Nephron progenitor cell (in vitro differentiated cells): ENCODE results near the gene CLASP1.

ENCODE experiments used
- DNase-seq: peaks from one replicate; pipeline ENCODE4 v3.0.0; 2021
- H3K27ac Mint-ChIP-seq: 2 replicates; pipeline ENCODE4 v1.8.0; 2021; ENCODE audit warnings: mild to moderate bottlenecking, moderate library complexity, mixed read lengths
- H3K27me3 Mint-ChIP-seq: 2 replicates; pipeline ENCODE4 v1.8.0; 2021; ENCODE audit warnings: mild to moderate bottlenecking, low read depth, mixed read lengths; ENCODE audit not compliant: poor library complexity
- H3K36me3 Mint-ChIP-seq: 2 replicates; pipeline ENCODE4 v1.8.0; 2021; ENCODE audit warnings: low read depth, mixed read lengths
- H3K4me1 Mint-ChIP-seq: 2 replicates; pipeline ENCODE4 v1.8.0; 2021; ENCODE audit warnings: mixed read lengths
- H3K4me3 Mint-ChIP-seq: 2 replicates; pipeline ENCODE4 v1.8.0; 2021; ENCODE audit warnings: mild to moderate bottlenecking, moderate library complexity, mixed read lengths
- H3K9me3 Mint-ChIP-seq: 2 replicates; pipeline ENCODE4 v1.8.0; 2021; ENCODE audit warnings: mild to moderate bottlenecking, moderate library complexity, mixed read lengths
- TF ChIP-seq, protein P1 (sequence below): fragments of 200-600 bp; sonication (generic); IDR thresholded peaks from 2 replicates; pipeline ENCODE4 v1.5.0; 2021; ENCODE audit warnings: antibody characterized with exemption

Gene CLASP1

DNA sequence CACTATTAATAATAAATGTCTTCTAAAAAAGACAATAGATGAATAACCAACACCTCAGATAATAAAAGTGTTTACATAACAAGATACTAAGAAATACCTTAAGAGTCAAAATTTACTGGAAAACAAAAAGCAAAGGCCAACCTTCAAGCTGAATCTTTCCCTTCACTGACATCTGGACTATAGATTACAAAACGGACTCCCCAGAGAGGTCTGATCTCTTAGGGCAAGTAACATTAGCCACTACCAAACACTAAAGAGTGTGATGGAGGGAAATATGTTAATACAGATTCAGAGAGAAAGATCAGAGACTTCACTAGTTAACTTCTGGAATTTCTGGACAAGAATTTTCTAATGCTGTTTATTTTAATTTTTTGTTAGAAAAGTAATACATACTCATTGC lies 13.9 kb downstream of the CLASP1 start:
- H3K27ac Mint-ChIP-seq = peak overlapping the region; percentile 58
- peaks cover 18% of the 10 kb centered on the region for H3K4me1 Mint-ChIP-seq
- TF ChIP-seq, protein P1, sequence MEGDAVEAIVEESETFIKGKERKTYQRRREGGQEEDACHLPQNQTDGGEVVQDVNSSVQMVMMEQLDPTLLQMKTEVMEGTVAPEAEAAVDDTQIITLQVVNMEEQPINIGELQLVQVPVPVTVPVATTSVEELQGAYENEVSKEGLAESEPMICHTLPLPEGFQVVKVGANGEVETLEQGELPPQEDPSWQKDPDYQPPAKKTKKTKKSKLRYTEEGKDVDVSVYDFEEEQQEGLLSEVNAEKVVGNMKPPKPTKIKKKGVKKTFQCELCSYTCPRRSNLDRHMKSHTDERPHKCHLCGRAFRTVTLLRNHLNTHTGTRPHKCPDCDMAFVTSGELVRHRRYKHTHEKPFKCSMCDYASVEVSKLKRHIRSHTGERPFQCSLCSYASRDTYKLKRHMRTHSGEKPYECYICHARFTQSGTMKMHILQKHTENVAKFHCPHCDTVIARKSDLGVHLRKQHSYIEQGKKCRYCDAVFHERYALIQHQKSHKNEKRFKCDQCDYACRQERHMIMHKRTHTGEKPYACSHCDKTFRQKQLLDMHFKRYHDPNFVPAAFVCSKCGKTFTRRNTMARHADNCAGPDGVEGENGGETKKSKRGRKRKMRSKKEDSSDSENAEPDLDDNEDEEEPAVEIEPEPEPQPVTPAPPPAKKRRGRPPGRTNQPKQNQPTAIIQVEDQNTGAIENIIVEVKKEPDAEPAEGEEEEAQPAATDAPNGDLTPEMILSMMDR = no peak
- H3K4me3 Mint-ChIP-seq = no peak overlapping the region
- H3K9me3 Mint-ChIP-seq = peaks cover 36% of the 10 kb centered on the region
- peaks cover 48% of the 10 kb centered on the region for H3K36me3 Mint-ChIP-seq
- no peak for DNase-seq
- H3K27me3 Mint-ChIP-seq = no peaks in the 10 kb centered on the region

DNA sequence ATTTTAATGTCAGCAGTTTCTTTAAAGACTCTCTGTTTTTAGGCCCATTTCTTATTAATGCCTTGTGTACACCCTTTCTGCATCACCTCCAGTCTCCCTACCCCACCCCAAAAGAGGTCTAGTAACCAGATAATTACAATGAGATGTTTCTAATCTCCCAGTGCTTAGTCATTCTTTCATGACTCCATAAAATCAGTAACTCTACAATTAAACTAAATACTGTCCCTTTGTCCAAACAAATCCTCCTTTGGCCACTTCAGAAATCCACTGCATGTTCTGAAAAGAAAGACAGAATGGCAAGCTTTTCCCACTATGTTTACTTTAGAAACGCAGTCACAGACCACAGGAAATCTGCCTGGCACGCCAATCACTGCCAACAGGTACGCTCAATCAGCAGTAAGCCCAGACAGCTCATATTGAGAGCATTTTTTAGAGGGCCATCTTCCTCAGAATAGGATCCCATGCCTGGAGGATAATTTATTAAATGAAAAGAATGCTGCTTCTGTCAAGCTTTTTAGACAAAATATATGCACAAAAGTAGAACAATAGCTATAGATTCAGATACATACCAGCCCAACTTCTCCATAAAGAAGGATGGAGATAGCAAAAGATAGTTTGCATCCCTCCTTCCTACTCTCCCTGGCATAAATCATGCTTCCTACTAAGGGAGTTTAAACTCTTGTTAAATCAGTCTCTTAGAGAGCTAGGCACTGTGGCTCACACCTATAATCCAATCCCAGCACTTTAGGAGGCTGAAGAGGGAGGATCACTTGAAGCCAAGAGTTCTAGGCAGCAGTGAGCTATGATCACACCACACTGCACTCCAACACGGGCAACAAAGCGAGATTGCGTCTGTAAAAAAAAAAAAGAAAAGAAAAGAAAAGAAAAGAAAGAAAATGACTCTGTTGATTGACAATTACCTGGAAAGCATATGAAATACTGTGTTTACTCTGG lies 14.6 kb downstream of the CLASP1 start:
- Mint-ChIP-seq H3K27ac (peak overlapping the region; percentile 58), H3K27me3 (no peaks in the 10 kb centered on the region), H3K4me3 (no peak overlapping the region)

GRCh38 chr2:121633463-121633862 lies 15.8 kb downstream of the CLASP1 start:
- H3K27ac Mint-ChIP-seq = peak overlapping the region; percentile 40
- H3K9me3 Mint-ChIP-seq = peaks cover 31% of the 10 kb centered on the region
- no peak for DNase-seq
- peaks cover 43% of the 10 kb centered on the region for H3K36me3 Mint-ChIP-seq
- peaks cover 18% of the 10 kb centered on the region for H3K4me1 Mint-ChIP-seq
- TF ChIP-seq, protein P1 = no peak
- H3K4me3 Mint-ChIP-seq = no peak overlapping the region
- no peaks in the 10 kb centered on the region for H3K27me3 Mint-ChIP-seq

More for the DNA sequence above, 14.6 kb downstream of the CLASP1 start:
- peaks cover 18% of the 10 kb centered on the region for H3K4me1 Mint-ChIP-seq
- DNase-seq = no peak
- peaks cover 46% of the 10 kb centered on the region for H3K36me3 Mint-ChIP-seq
- H3K9me3 Mint-ChIP-seq = peaks cover 34% of the 10 kb centered on the region
- TF ChIP-seq, protein P1 = no peak

DNA sequence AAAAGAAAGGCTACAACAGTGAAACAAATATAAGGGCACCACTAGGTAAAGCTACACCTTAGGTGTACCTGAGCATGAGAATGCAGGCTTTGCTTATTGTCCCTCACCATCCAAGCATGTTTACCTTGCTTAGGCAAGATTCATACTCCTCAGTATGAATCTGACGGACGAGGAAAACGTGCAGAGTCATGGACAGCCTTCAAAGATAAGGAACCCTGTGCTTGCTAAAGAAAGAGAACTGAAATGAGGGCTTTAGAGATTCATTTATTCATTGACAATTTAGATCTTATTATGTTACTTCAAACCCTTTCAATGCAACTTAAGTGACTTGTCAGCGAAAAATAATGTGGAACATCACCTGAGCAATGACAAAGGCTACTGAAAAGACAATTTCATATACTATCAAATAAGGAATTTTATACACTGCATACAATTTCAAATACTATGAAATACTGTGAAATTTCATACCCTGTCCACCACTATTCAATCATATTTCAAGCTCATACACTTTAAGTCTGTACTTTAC lies 21.7 kb downstream of the CLASP1 start:
- peak overlapping the region; percentile 36 for H3K27ac Mint-ChIP-seq
- H3K4me1 Mint-ChIP-seq = no peaks in the 10 kb centered on the region
- H3K9me3 Mint-ChIP-seq = peaks cover 47% of the 10 kb centered on the region
- H3K27me3 Mint-ChIP-seq = no peaks in the 10 kb centered on the region
- no peak for DNase-seq
- TF ChIP-seq, protein P1 = no peak
- H3K4me3 Mint-ChIP-seq = no peak overlapping the region
- peaks cover 74% of the 10 kb centered on the region for H3K36me3 Mint-ChIP-seq

DNA sequence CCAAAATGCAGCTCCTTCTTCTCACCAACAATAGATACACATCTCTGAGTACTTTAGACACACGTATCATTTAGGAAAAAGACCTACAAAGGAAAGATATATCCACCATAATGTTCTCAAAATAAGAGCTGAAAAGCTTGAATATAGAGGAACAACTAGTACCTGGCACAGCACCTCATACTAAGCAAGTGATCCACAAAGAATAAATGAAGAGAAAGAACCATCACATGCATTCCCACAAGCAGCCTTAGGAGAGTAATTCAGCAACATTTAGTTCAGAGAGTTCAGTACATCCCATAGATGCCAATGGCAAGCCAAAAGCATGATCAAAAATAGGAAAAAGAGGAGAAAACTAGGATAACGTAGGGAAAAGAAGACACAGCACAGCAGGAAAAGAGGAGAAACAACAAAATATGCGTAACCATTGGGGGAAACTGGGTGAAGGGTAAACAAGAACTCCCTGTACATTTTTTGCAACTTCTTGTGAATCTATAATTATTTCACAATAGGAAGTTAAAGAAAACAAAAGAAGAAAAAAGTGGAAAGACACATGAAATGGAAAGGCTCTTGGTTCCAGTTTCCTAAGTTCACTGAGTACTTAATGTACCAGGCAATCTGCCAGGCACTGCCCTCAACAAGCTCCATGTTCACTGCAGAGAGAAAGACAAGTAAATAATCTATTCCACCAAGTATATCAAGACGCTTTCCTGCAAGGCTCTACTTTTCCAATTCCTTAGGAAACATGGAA lies 22.3 kb downstream of the CLASP1 start:
- Mint-ChIP-seq H3K4me1 (no peaks in the 10 kb centered on the region), H3K36me3 (peaks cover 78% of the 10 kb centered on the region), H3K27ac (no peak overlapping the region), H3K27me3 (no peaks in the 10 kb centered on the region), H3K4me3 (no peak overlapping the region), H3K9me3 (peaks cover 48% of the 10 kb centered on the region)
- TF ChIP-seq, protein P1 = no peak
- DNase-seq = no peak
